ENCODE measurements around the gene NFX1.

DNA sequence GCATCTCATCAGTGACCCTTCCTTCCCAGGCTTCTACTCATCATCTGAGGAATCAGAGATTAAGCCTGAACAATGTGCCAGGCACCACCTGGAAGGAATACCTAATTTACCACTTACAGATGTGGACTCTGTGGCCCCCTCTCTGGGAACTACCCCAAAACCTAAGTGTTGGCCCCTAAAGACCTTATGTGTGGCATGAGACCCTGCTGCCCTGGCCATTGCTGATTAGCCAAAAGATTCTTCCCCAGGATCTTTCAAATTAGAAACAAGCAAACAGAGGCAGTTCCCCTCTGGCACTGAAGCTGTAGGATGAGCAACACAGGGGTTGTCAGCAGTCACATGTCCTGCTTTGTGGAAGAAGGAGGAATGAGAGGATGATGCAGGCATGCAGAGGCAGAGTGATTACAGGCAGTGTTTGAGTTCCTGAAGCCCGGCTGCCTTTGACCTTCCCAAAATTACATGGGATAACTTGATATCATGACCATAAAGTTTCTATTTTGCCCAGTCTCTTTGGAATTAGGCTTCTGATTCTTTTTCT, 39.8 kb upstream of the NFX1 start:
- TF ChIP-seq, protein P1, sequence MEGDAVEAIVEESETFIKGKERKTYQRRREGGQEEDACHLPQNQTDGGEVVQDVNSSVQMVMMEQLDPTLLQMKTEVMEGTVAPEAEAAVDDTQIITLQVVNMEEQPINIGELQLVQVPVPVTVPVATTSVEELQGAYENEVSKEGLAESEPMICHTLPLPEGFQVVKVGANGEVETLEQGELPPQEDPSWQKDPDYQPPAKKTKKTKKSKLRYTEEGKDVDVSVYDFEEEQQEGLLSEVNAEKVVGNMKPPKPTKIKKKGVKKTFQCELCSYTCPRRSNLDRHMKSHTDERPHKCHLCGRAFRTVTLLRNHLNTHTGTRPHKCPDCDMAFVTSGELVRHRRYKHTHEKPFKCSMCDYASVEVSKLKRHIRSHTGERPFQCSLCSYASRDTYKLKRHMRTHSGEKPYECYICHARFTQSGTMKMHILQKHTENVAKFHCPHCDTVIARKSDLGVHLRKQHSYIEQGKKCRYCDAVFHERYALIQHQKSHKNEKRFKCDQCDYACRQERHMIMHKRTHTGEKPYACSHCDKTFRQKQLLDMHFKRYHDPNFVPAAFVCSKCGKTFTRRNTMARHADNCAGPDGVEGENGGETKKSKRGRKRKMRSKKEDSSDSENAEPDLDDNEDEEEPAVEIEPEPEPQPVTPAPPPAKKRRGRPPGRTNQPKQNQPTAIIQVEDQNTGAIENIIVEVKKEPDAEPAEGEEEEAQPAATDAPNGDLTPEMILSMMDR (IDR thresholded peaks at IDR 0.05; ENCODE audit: insufficient read depth, low read length, poor library complexity, severe bottlenecking) = no peak
- TF ChIP-seq EZH2phosphoT487 (conservative IDR thresholded peaks at IDR 0.05; ENCODE audit: low read length) = no peak

All from SU-DHL-6 (cell line).